Measurements from ENCODE around the gene TRPM3. TPM values are rescaled to one million over a fixed set of nuclear protein-coding genes. Genes with fewer than 3 reads are reported as not detected.

TRPM3 gene
- total and polyA plus RNA-seq, 10 donors: 0.02 to 6.7 (median 1.6) TPM

GRCh38 chr9:70998962-70999361 lies 122.5 kb downstream of the TRPM3 start:
- WGBS, 5 donors: 67 to 84% (median 75%) methylated on average over 1 of the region's 1 CpG
- Histone ChIP-seq H3K4me1 (no peaks in the 10 kb centered on the region), H3K36me3 (no peaks in the 10 kb centered on the region), H3K4me3 (no peak overlapping the region), H3K27me3 (replicated peaks in 1 of 7) (no peaks in the 10 kb centered on the region), H3K27ac (no peak overlapping the region), H3K9me3 (peaks cover 0 to 4% (median 2%) of the 10 kb centered on the region in 8 donors)
- intact Hi-C loops (cut with DNase I; ENCODE audit: low total_unique reads): no loop called here
- TF ChIP-seq, protein P1, sequence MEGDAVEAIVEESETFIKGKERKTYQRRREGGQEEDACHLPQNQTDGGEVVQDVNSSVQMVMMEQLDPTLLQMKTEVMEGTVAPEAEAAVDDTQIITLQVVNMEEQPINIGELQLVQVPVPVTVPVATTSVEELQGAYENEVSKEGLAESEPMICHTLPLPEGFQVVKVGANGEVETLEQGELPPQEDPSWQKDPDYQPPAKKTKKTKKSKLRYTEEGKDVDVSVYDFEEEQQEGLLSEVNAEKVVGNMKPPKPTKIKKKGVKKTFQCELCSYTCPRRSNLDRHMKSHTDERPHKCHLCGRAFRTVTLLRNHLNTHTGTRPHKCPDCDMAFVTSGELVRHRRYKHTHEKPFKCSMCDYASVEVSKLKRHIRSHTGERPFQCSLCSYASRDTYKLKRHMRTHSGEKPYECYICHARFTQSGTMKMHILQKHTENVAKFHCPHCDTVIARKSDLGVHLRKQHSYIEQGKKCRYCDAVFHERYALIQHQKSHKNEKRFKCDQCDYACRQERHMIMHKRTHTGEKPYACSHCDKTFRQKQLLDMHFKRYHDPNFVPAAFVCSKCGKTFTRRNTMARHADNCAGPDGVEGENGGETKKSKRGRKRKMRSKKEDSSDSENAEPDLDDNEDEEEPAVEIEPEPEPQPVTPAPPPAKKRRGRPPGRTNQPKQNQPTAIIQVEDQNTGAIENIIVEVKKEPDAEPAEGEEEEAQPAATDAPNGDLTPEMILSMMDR (IDR thresholded peaks at IDR 0.05 in 8 of 11, conservative IDR thresholded peaks at IDR 0.05 in 3 of 11): no peak
- no peak for TF ChIP-seq POLR2A (IDR thresholded peaks at IDR 0.05)
- TF ChIP-seq POLR2AphosphoS5 (IDR thresholded peaks at IDR 0.05): no peak
- DNase-seq: no peak

- Histone ChIP-seq H3K27me3 (replicated peaks in 1 of 7) (no peaks in the 10 kb centered on the region), H3K27ac (no peak overlapping the region), H3K4me3 (no peak overlapping the region), H3K4me1 (no peaks in the 10 kb centered on the region), H3K36me3 (no peaks in the 10 kb centered on the region), H3K9me3 (no peaks in the 10 kb centered on the region)
- intact Hi-C loops (cut with DNase I; ENCODE audit: low total_unique reads): no loop called here
- no peak for DNase-seq
- WGBS, 5 donors: 67 to 79% (median 74%) methylated on average over 4 of the region's 4 CpGs
- TF ChIP-seq POLR2AphosphoS5 (IDR thresholded peaks at IDR 0.05) (no peak), POLR2A (IDR thresholded peaks at IDR 0.05) (no peak)
- TF ChIP-seq, protein P1 (IDR thresholded peaks at IDR 0.05 in 8 of 11, conservative IDR thresholded peaks at IDR 0.05 in 3 of 11): no peak
These were observed 125.9 kb downstream of the TRPM3 start for GRCh38 chr9:70995511-70995910.

DNA sequence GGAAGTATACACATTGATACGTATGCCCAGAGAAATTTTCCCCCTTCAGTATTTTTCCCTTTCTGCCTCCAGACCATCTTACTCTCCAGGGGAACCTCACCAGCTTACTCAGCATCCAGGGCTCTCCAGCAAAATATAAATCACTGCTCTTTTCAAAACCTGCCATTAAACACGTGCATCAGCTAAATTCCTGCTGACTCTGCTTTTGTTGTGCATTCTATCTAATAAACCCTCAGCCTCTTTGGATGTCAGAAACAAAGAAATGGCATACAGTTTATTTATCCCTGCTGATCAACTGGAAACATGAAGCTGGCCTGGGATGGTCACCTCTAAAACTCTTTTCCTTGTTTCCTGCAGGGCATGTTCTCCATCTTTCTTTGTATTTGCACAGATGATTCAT lies 126.8 kb downstream of the TRPM3 start:
- no peak for DNase-seq
- Histone ChIP-seq H3K4me1 (no peaks in the 10 kb centered on the region), H3K27me3 (replicated peaks in 1 of 7) (no peaks in the 10 kb centered on the region), H3K27ac (no peak overlapping the region), H3K4me3 (no peak overlapping the region), H3K9me3 (no peaks in the 10 kb centered on the region), H3K36me3 (no peaks in the 10 kb centered on the region)
- TF ChIP-seq, protein P1 (IDR thresholded peaks at IDR 0.05 in 8 of 11, conservative IDR thresholded peaks at IDR 0.05 in 3 of 11): no peak
- intact Hi-C loops (cut with DNase I; ENCODE audit: low total_unique reads): no loop called here
- WGBS, 5 donors: 58 to 70% (median 67%) methylated on average over 2 of the region's 2 CpGs

GRCh38 chr9:70988551-70988950 lies 132.9 kb downstream of the TRPM3 start:
- no peaks in the 10 kb centered on the region for H3K4me1 ChIP-seq
- H3K36me3 ChIP-seq: no peaks in the 10 kb centered on the region
- no peak overlapping the region for H3K4me3 ChIP-seq
- H3K9me3 ChIP-seq: peaks cover 0 to 16% (median 8%) of the 10 kb centered on the region in 8 donors
- no peak for DNase-seq
- no peak overlapping the region for H3K27ac ChIP-seq
- H3K27me3 ChIP-seq (replicated peaks in 1 of 7): no peaks in the 10 kb centered on the region
- TF ChIP-seq, protein P1 (IDR thresholded peaks at IDR 0.05 in 8 of 11, conservative IDR thresholded peaks at IDR 0.05 in 3 of 11): no peak
- TF ChIP-seq POLR2A (IDR thresholded peaks at IDR 0.05) (no peak), POLR2AphosphoS5 (IDR thresholded peaks at IDR 0.05) (no peak)
- intact Hi-C loops (cut with DNase I; ENCODE audit: low total_unique reads): no loop called here
- 77 to 92% (median 86%) methylated on average over 1 of the region's 1 CpG for whole genome bisulfite sequencing, 5 donors

Data from spleen (tissue), 11 donors.